Measurements from ENCODE around the gene TMEM267.
"Not testable (repeated sequence)": the region's sequence is repeated elsewhere in the genome, so short reads cannot be mapped to it uniquely, and the experiment has no call there.

Gene TMEM267

DNA sequence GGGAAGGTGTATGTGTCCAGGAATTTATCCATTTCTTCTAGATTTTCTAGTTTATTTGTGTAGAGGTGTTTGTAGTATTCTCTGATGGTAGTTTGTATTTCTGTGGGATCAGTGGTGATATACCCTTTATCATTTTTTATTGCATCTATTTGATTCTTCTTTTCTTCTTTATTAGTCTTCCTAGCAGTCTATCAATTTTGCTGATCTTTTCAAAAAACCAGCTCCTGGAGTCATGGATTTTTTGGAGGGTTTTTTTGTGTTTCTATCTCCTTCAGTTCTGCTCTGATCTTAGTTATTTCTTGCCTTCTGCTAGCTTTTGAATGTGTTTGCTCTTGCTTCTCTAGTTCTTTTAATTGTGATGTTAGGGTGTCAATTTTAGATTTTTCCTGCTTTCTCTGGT, 42.1 kb downstream of the TMEM267 start:
- not testable (repeated sequence) for DNase-seq

GRCh38 chr5:43437062-43437660, 46.5 kb downstream of the TMEM267 start:
- DNase-seq, result no peak

DNA sequence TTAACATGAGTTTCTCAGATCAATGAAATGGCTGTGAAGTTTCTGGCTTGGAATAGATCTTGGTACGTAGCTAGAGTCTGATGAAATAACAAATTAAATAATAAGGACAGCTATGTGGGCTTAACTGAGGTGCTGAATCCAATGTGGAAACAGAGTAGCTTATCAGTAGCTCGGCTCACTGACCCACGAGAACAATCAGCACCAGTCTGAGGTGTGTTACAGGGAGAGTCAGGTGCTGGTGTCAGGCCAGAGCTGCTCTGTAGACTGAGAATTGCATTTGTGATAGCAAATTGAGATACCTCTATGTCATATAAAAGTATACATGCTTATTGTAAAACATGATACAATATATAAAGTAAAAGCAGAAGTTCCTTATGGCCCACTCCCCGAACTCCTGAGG, 50.3 kb downstream of the TMEM267 start:
- no peak for DNase-seq

GRCh38 chr5:43432486-43433375, 50.9 kb downstream of the TMEM267 start:
- DNase-seq, result peak; percentile 84

DNA sequence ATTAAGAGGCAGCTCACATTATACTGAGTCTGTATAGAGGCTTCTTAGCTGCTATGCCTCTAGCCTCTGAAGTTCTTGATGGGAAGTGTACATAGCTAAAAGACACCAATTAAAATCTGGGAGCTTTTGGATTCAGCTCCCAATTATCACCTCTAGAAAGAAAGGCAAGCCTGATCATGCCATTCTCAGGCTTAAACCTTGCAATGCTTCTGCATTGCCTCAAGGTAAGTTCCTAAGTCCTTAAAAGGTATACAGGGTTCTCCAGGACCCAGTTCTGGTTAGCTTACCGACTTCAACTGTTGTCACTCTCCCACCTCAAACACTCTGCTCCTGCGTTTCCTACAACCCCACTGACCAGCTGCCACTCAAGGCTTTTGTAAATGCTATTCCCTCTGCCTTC, 54.0 kb downstream of the TMEM267 start:
- no peak for DNase-seq

DNA sequence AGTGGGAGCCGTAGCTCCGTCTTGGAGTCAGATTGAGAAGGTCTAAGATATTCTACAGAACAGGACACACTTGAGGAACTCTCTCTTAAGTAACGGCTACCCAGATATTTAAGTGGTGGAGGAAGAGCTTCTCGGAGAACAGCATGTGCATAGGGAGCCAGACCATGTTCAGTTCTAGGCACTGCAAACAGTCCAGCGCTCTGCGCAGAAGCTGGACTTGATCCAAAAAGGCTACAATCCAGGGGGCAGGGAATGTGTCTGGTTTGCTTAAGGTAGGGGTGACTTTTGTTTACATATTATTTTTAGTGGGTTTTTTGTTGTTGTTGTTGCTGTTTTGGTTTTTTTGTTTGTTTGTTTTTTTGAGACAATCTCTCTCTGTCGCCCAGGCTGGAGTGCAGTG, 54.6 kb downstream of the TMEM267 start:
- no peak for DNase-seq

- no peak for DNase-seq
Measured at GRCh38 chr5:43427306-43427705, 56.4 kb downstream of the TMEM267 start.

GRCh38 chr5:43425983-43426382, 57.7 kb downstream of the TMEM267 start:
- peak; percentile 75 for DNase-seq

GRCh38 chr5:43423086-43423485, 60.6 kb downstream of the TMEM267 start:
- not testable (repeated sequence) for DNase-seq

- DNase-seq, result peak; percentile 34
Measured at GRCh38 chr5:43422143-43422542, 61.5 kb downstream of the TMEM267 start.

- no peak for DNase-seq
Measured at GRCh38 chr5:43421450-43422133, 62.1 kb downstream of the TMEM267 start.

GRCh38 chr5:43420241-43420640, 63.4 kb downstream of the TMEM267 start:
- no peak for DNase-seq

GRCh38 chr5:43418561-43418960, 65.1 kb downstream of the TMEM267 start:
- DNase-seq, result no peak

DNA sequence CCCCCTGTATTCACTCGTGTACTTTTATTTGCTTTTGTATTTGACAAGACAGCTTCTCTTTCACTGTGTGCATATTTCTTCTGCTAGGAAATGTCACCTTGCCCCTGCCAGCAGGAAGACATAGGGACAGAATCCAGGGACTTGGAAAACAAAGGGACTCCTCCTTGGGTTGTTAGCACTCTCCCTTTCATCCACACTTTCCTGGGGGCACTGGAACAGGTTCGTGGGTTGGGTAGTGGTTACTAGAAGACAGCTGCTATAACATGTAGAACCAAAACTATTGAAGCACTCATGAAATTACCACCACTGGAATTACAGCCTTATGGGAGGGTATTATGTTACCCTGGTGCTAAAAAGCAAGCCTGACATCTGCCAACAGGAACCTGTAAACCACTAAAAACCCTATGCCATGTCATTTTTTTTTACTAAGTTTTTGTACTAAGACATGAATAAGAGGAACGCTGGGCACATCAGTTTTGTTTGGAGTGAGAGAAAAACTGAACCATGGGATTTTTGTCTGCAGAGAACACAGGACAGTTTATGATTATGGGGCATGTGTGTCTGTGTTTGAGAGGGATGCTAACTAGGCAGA, 66.8 kb downstream of the TMEM267 start:
- DNase-seq, result no peak

DNA sequence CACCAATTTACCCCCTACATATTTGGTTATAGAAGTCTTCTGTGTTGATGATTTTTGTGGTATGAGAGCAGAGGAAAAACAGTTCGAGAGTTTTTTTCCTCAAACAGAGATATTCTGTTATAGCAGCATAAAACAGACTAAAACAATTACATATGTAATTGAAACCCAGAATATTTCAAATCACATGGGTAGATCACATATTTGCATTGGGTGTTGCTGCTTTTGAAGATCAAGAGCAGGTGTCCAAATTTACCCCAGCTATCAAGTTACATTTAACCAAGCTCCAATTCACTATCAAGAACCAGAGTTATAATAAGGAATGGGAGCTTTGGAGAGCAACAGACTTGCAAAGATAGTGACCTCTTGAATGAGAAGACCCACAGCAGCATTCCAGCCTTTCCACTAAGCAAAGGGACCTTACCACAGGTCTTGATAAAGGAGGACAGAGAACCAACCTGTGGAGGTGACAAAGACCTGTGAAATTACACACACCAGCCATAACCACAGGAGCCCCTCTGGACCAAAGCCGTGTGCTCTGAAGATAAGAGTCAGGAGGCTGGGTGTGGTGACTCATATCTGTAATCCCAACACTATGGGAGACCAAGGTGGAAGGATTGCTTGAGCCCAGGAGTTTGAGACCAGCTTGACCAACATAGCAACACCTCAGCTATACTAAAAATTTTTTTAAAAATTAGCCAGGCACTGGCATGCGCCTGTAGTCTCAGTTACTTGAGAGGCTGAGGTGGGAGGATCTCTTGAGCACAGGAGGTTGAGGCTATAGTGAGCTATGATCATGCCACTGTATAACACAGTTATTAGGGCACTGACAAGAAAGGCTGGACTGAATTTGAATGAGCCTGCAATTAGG, 67.5 kb downstream of the TMEM267 start:
- DNase-seq, result no peak

DNA sequence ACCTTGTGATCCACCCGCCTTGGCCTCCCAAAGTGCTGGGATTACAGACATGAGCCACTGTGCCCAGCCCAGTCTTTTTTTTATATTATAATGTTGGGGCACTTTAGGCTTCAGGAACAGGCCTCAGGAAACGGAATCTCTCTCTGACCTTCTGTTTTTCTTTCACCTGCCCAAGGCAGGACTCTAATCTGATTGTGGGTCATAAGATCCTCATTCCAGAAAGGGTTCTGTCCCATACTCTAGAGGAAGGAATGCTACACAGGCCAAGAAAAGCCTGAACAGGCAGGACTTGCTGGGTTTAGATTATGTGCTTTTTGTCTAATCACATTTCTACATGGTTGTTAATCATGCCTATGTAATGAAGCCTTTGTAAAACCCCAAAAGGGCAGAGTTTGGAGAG, 69.7 kb downstream of the TMEM267 start:
- no peak for DNase-seq

DNA sequence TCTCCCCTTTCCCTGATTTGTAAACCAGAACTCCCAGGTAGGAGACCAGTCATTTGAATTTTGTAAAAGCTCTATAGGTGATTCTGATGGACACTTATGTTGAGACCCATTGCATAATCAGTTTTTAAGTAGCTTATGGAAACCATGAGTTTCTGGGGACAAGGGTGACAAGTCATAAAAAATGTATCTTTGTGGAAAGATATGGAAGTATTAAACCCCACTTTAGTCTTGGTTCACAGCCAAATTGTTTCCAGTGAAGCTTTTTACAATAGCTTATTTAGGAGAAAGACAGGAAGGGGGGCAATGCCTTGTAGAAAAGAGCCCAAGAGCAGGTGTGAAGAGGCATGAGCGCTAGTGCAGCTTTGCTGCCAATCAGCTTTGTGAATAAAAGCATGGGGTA, 71.0 kb downstream of the TMEM267 start:
- no peak for DNase-seq

GRCh38 chr5:43412156-43412555, 71.5 kb downstream of the TMEM267 start, which contains the start of gene CCL28:
Gene CCL28 (minus strand): TSS chr5:43412391. CDS start chr5:43412316, 75 bp downstream.
- DNase-seq, result no peak

DNA sequence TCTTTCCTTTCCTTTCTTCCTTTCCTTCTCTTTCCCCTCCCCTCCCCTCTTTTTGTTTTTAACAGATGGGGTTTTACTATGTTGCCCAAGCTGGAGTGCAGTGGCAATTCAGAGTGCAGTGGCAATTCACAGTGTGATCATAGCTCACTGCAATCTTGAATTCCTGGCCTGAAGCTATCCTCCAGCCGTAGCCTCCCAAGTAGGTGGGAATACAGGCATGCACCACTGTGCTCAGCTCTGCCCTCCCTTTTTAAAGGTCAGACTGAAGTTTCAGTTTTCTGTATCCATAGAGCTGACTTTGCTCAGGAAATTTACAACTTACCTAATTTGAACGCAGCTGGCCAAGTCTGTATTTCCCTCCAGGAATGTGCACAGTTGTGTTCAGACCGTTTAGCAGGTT, 72.2 kb downstream of the TMEM267 start:
- no peak for DNase-seq

- no peak for DNase-seq
Measured at GRCh38 chr5:43410414-43410813, 73.3 kb downstream of the TMEM267 start.

GRCh38 chr5:43409809-43410271, 73.8 kb downstream of the TMEM267 start:
- no peak for DNase-seq

DNA sequence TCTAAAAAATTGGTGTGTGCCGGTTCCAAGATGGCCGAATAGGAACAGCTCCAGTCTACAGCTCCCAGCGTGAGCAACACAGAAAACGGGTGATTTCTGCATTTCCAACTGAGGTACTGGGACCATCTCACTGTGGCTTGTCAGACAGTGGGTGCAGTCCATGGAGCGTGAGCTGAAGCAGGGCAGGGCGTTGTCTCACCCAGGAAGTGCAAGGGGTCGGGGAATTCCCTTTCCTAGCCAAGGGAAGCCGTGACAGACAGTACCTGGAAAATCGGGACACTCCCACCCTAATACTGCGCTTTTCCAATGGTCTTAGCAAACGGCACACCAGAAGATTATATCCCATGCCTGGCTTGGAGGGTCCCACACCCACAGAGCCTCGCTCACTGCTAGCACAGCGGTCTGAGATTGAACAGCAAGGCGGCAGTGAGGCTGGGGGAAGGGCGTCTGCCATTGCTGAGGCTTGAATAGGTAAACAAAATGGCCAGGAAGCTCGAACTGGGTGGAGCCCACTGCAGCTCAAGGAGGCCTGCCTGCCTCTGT, 81.1 kb downstream of the TMEM267 start:
- not testable (repeated sequence) for DNase-seq
